GM19025 (cell line): Measurements from ENCODE around the gene PI4K2B.
"Not testable (repeated sequence)": the region's sequence is repeated elsewhere in the genome, so short reads cannot be mapped to it uniquely, and the experiment has no call there.

ENCODE experiments used
- ATAC-seq: cut with Tn5 transposase; IDR thresholded peaks from one replicate; pipeline ENCODE4 v1.9.1; 2021; ENCODE audit warnings: mild to moderate bottlenecking, low read depth, moderate library complexity; ENCODE audit not compliant: unreplicated experiment

Gene PI4K2B

DNA sequence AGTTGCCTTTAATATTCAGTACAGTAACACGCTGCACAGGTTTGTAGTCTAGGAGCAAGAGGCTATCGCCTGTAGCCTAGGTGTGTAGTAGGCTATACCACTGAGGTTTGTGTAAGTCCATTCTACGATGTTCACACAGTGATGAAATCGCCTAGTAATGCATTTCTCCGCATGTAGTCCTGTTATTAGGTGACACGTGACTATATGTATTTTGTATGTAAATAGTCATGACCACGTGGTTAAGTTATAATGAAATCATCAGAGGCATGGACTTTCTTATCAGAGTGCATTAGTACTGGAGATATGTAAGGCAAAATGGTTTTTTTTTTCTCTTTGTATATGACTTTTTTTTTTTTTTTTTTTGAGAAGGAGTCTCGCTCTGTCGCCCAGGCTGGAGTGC lies 68.8 kb downstream of the PI4K2B start:
- ATAC-seq = no peak

- no peak for ATAC-seq
Observed at GRCh38 chr4:25303578-25303977, 69.7 kb downstream of the PI4K2B start.

- no peak for ATAC-seq
Observed at GRCh38 chr4:25306518-25307057, 72.8 kb downstream of the PI4K2B start.

DNA sequence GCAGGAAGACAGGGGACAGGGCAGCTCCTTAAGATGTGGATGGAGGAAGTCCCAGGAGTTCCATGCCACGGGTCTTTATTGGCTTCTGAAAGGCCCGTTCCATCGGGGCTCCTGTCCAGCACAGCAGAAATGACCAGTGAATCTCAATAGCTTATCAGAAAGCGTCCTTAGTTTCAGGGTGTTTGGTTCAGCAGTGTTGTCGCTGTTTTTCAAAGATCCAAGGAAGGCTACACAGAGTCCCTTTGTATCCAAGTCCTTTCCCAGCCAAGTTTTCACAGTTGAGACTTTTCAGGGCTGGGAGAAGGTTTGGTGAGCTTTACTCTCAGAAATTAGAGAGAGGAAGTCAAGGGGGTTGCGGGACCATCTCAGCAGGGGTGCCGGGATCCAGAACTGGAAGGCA lies 73.8 kb downstream of the PI4K2B start:
- no peak for ATAC-seq

GRCh38 chr4:25308306-25308705 lies 74.5 kb downstream of the PI4K2B start:
- ATAC-seq = no peak

DNA sequence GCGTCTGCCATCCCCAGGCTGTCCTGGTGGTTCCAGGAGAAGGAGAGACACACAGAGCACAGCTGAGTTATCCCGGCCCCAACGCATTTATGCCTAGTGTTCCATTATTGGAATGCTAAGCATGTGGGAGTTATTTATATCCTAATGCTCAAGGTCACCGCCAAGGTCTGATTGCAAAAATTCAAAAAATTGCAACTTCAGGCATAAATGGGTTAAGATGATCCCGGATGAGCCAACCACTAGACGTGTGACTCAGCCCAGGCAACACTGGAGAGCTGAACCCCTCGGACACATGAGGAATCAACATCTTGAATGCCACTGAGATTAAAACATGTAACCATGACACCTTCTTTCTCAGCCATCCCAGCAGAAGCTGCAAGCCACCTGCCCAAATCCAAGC lies 74.9 kb downstream of the PI4K2B start:
- ATAC-seq = no peak

- ATAC-seq = peak; percentile 55
Observed at GRCh38 chr4:25310066-25310802, 76.4 kb downstream of the PI4K2B start.

- ATAC-seq = no peak
Observed at GRCh38 chr4:25310803-25311166, 77.0 kb downstream of the PI4K2B start.

GRCh38 chr4:25312496-25313200 lies 78.8 kb downstream of the PI4K2B start, which contains the start of gene ZCCHC4:
Gene ZCCHC4, plus strand, starts transcription at chr4:25312774. Its CDS starts 36 bp downstream, at chr4:25312810.
- ATAC-seq = peak; percentile 77

- no peak for ATAC-seq
Observed at GRCh38 chr4:25313201-25313895, 79.5 kb downstream of the PI4K2B start.

- ATAC-seq = no peak
Observed at GRCh38 chr4:25320336-25320735, 86.5 kb downstream of the PI4K2B start.

DNA sequence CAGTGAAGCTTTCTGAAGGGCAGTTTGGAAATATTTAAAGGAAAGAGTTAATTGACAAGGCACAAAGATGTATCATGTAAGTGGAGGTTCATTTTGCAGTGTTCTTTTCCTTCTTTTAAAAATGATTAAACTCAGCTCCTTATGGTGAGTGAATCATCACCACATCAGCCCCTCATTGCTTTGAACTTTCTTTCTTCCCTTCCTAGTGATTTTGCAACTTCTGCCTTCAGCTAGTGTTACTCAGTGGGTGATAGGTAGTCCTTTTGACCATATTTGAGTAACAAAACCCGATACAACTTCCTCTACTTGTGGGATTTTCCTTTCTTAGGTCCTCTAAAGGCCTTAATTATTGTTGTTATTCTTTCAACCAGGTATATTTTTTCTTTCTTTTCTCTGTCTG lies 86.9 kb downstream of the PI4K2B start:
- no peak for ATAC-seq

DNA sequence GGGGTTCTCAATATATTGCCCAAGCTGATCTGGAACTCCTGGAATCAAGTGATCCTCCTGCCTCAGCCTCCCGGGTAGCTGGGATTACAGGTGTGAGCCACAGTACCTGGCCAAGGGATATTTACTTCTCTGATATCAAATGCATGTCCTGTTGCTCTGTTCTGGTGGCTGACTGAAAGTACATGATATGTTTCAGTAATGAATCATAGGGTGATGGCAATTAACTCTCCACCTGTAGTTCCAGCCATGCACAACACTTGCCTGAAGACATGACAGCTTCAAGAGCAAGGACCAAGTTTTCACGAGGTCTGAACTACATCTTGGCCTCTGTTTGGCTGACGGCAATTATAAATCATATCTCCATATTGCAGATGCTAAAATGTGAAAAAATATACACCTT lies 87.9 kb downstream of the PI4K2B start:
- ATAC-seq = no peak

DNA sequence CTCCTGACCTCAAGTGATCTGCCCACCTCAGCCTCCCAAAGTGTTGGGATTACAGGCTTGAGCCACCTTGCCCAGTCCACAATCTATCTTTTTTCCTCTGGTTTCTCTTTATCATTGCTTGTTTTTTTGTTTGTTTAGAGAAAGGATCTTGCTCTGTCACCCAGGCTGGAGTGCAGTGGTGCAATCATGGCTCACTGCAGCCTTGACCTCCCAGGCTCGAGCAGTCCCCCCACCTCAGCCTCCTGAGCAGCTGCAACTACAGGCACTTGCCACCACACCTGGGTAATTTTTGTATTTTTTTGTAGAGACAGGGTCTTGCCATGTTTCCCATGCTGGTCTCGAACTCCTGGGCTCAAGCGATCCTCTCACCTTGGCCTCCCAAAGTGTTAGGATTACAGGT lies 94.6 kb downstream of the PI4K2B start:
- not testable (repeated sequence) for ATAC-seq
